ENCODE data around the gene ACOD1. TPM values are rescaled to one million over a fixed set of nuclear protein-coding genes. Genes with fewer than 3 reads are reported as not detected.

Gene ACOD1
- total and polyA plus RNA-seq, 2 experiments from 2014 or later, result not detected

GRCh38 chr13:76950101-76950500, 1.8 kb downstream of the ACOD1 start:
- H3K4me2 ChIP-seq, result no peak overlapping the region
- no peaks in the 10 kb centered on the region for H4K20me1 ChIP-seq (ENCODE audit: insufficient read depth, poor library complexity, severe bottlenecking)
- 97% methylated on average over 2 of the region's 2 CpGs for WGBS (ENCODE audit: low lambda C conversion rate, missing lambda C conversion rate)
- H3K4me3 ChIP-seq, result no peak overlapping the region
- H3K36me3 ChIP-seq (replicated peaks; ENCODE audit: insufficient read depth, low read depth), result no peaks in the 10 kb centered on the region
- H3K4me1 ChIP-seq (ENCODE audit: insufficient read depth), result no peaks in the 10 kb centered on the region
- H2AFZ ChIP-seq, result no peak overlapping the region
- DNase-seq (ENCODE audit: low spot score), result no peak
- no peaks in the 10 kb centered on the region for H3K9me2 ChIP-seq (replicated peaks; ENCODE audit: insufficient read depth)
- H3K9me3 ChIP-seq (ENCODE audit: low read depth), result no peaks in the 10 kb centered on the region
- H3K27me3 ChIP-seq, result no peaks in the 10 kb centered on the region
- H3K27ac ChIP-seq, result no peak overlapping the region
- no peaks in the 10 kb centered on the region for H3K79me2 ChIP-seq
- TF ChIP-seq CTCF (IDR thresholded peaks at IDR 0.05; ENCODE audit: poor library complexity) (no peak), EZH2phosphoT487 (IDR thresholded peaks at IDR 0.05; ENCODE audit: low read depth, severe bottlenecking, unreplicated experiment) (no peak), EZH2 (IDR thresholded peaks at IDR 0.05; ENCODE audit: borderline replicate concordance) (no peak)

GRCh38 chr13:76953968-76954367, 5.7 kb downstream of the ACOD1 start:
- H2AFZ ChIP-seq, result no peak overlapping the region
- no peaks in the 10 kb centered on the region for H3K9me3 ChIP-seq (ENCODE audit: low read depth)
- no peak overlapping the region for H3K4me3 ChIP-seq
- DNase-seq (ENCODE audit: low spot score), result no peak
- no peaks in the 10 kb centered on the region for H3K27me3 ChIP-seq
- no peaks in the 10 kb centered on the region for H4K20me1 ChIP-seq (ENCODE audit: insufficient read depth, poor library complexity, severe bottlenecking)
- no peaks in the 10 kb centered on the region for H3K36me3 ChIP-seq (replicated peaks; ENCODE audit: insufficient read depth, low read depth)
- H3K4me1 ChIP-seq (ENCODE audit: insufficient read depth), result no peaks in the 10 kb centered on the region
- H3K4me2 ChIP-seq, result no peak overlapping the region
- 87% methylated on average over 3 of the region's 3 CpGs for WGBS (ENCODE audit: low lambda C conversion rate, missing lambda C conversion rate)
- no peaks in the 10 kb centered on the region for H3K79me2 ChIP-seq
- no peak overlapping the region for H3K27ac ChIP-seq
- H3K9me2 ChIP-seq (replicated peaks; ENCODE audit: insufficient read depth), result no peaks in the 10 kb centered on the region
- no peak for TF ChIP-seq EZH2 (IDR thresholded peaks at IDR 0.05; ENCODE audit: borderline replicate concordance)
- TF ChIP-seq EZH2phosphoT487 (IDR thresholded peaks at IDR 0.05; ENCODE audit: low read depth, severe bottlenecking, unreplicated experiment), result no peak
- no peak for TF ChIP-seq CTCF (IDR thresholded peaks at IDR 0.05; ENCODE audit: poor library complexity)

- Histone ChIP-seq H3K9me2 (replicated peaks; ENCODE audit: insufficient read depth) (no peaks in the 10 kb centered on the region), H3K79me2 (no peaks in the 10 kb centered on the region), H3K9me3 (ENCODE audit: low read depth) (no peaks in the 10 kb centered on the region), H4K20me1 (ENCODE audit: insufficient read depth, poor library complexity, severe bottlenecking) (no peaks in the 10 kb centered on the region), H3K4me1 (ENCODE audit: insufficient read depth) (no peaks in the 10 kb centered on the region), H3K4me3 (no peak overlapping the region), H3K4me2 (no peak overlapping the region), H3K36me3 (replicated peaks; ENCODE audit: insufficient read depth, low read depth) (no peaks in the 10 kb centered on the region), H2AFZ (no peak overlapping the region), H3K27me3 (no peaks in the 10 kb centered on the region), H3K27ac (no peak overlapping the region)
- TF ChIP-seq EZH2 (IDR thresholded peaks at IDR 0.05; ENCODE audit: borderline replicate concordance) (no peak), CTCF (IDR thresholded peaks at IDR 0.05; ENCODE audit: poor library complexity) (no peak), EZH2phosphoT487 (IDR thresholded peaks at IDR 0.05; ENCODE audit: low read depth, severe bottlenecking, unreplicated experiment) (no peak)
- DNase-seq (ENCODE audit: low spot score), result no peak
- 87% methylated on average over 6 of the region's 6 CpGs for WGBS (ENCODE audit: low lambda C conversion rate, missing lambda C conversion rate)
Observed at GRCh38 chr13:76954538-76954937, 6.2 kb downstream of the ACOD1 start.

GRCh38 chr13:76955193-76955592, 6.9 kb downstream of the ACOD1 start:
- Histone ChIP-seq H4K20me1 (ENCODE audit: insufficient read depth, poor library complexity, severe bottlenecking) (no peaks in the 10 kb centered on the region), H3K79me2 (no peaks in the 10 kb centered on the region), H3K27ac (no peak overlapping the region), H3K27me3 (no peaks in the 10 kb centered on the region), H3K9me2 (replicated peaks; ENCODE audit: insufficient read depth) (no peaks in the 10 kb centered on the region), H3K9me3 (ENCODE audit: low read depth) (no peaks in the 10 kb centered on the region), H3K36me3 (replicated peaks; ENCODE audit: insufficient read depth, low read depth) (no peaks in the 10 kb centered on the region), H3K4me3 (no peak overlapping the region), H3K4me1 (ENCODE audit: insufficient read depth) (no peaks in the 10 kb centered on the region), H3K4me2 (no peak overlapping the region), H2AFZ (no peak overlapping the region)
- TF ChIP-seq CTCF (IDR thresholded peaks at IDR 0.05; ENCODE audit: poor library complexity) (no peak), EZH2phosphoT487 (IDR thresholded peaks at IDR 0.05; ENCODE audit: low read depth, severe bottlenecking, unreplicated experiment) (no peak), EZH2 (IDR thresholded peaks at IDR 0.05; ENCODE audit: borderline replicate concordance) (no peak)
- no peak for DNase-seq (ENCODE audit: low spot score)
- 92% methylated on average over 4 of the region's 4 CpGs for WGBS (ENCODE audit: low lambda C conversion rate, missing lambda C conversion rate)

Data from hepatocyte (in vitro differentiated cells).